Body of pancreas (tissue), 4 donors: ENCODE measurements around the gene VWF. TPM values are rescaled to one million over a fixed set of nuclear protein-coding genes. Genes with fewer than 3 reads are reported as not detected.
"Not testable (repeated sequence)": the region's sequence is repeated elsewhere in the genome, so short reads cannot be mapped to it uniquely, and the experiment has no call there.

Source experiments
- ATAC-seq: fragments of 150-250 bp; one replicate; pipeline ENCODE4 v1.9.1; 2016
- DNase-seq, 4 donors: peaks; one replicate each; pipeline ENCODE4 v3.0.0-alpha.2; 2019
- H3K27ac ChIP-seq, 4 donors: fragments of 200-600 bp; sonication (generic); 1 replicate in 3 of 4; 2 replicates in 1 of 4; pipeline versions ENCODE4 v1.5.1 to v1.6.1; 2016 to 2019; ENCODE audit warnings: mild to moderate bottlenecking in 1 of 4, mixed read lengths in 1 of 4, moderate library complexity in 1 of 4
- H3K27me3 ChIP-seq, 2 donors: fragments of 200-600 bp; sonication (generic); one replicate each; pipeline ENCODE4 v1.6.0; 2016; ENCODE audit warnings: mild to moderate bottlenecking in 1 of 2
- H3K36me3 ChIP-seq, 2 donors: fragments of 200-600 bp; sonication (generic); replicated peaks in 1 of 2; 2 replicates each; pipeline ENCODE4 v1.5.1; 2016; ENCODE audit warnings: low read depth in 2 of 2; ENCODE audit not compliant: insufficient read depth in 1 of 2
- H3K4me1 ChIP-seq: fragments of 200-600 bp; sonication (generic); one replicate; pipeline ENCODE4 v1.6.0; 2016
- H3K4me3 ChIP-seq, 2 donors: fragments of 200-600 bp; sonication (generic); 1 replicate in 1 of 2; 2 replicates in 1 of 2; pipeline ENCODE4 v1.5.1; 2016 to 2019
- H3K9me3 ChIP-seq, 3 donors: fragments of 200-600 bp; sonication (generic); 1 replicate in 2 of 3; 2 replicates in 1 of 3; pipeline ENCODE4 v1.5.1; 2016
- POLR2A ChIP-seq, 3 donors: fragments of 450-650 bp; IDR thresholded peaks; one replicate each; pipeline ENCODE4 v1.6.1; 2016; ENCODE audit warnings: antibody characterized with exemption in 3 of 3, mild to moderate bottlenecking in 2 of 3
- WGBS, 2 donors: methylation state at CpG; one replicate each; pipeline ENCODE4 v1.1.5; 2017; 5-methylcytosine and 5-hydroxymethylcytosine counted together
- intact Hi-C: fragments of 100-400 bp; cut with DNase I; formaldehyde crosslinking; loops from one replicate; pipeline ENCODE4 v1.15.1; 2023
- total RNA-seq, 2 donors: library from RNA; depleted of rRNA; stranded (reverse); fragments of >200 nt; gene quantifications; one replicate each; pipeline ENCODE4 v1.1.0, GENCODE V29; 2016
- TF ChIP-seq, protein P1 (sequence below), 7 experiments: fragments of 450-650 bp in 4 of 7; fragments of 200-600 bp in 3 of 7; sonication (generic) in 3 of 7; IDR thresholded peaks; one replicate each; pipeline ENCODE4 v1.5.1; 2016 to 2019; ENCODE audit warnings: antibody characterized with exemption in 7 of 7

Gene VWF
- total RNA-seq, 2 donors from 2014 or later = 76.1 to 78.1 TPM

DNA sequence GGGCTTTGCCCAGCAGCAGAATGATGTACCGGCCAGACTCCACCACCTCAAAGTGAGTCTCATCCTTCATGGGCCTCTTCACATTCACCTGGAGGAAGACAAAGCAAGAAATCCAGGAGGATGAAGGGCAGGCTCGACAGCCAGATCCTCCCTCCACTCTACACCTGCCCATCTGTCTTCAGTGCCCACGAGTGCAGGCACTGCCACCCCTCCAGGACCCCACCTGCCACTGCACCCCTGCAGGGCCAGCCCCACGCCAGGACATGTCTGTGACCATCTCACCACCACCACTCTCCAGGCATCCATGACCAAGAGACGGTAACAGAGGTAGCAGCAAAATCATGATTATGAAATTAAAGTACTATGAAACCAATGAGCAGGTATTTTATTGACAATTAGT, 95.1 kb downstream of the VWF start:
- ATAC-seq (no peak), DNase-seq (no peak)
- no peak for TF ChIP-seq POLR2A (IDR thresholded peaks at IDR 0.05)
- TF ChIP-seq, protein P1, sequence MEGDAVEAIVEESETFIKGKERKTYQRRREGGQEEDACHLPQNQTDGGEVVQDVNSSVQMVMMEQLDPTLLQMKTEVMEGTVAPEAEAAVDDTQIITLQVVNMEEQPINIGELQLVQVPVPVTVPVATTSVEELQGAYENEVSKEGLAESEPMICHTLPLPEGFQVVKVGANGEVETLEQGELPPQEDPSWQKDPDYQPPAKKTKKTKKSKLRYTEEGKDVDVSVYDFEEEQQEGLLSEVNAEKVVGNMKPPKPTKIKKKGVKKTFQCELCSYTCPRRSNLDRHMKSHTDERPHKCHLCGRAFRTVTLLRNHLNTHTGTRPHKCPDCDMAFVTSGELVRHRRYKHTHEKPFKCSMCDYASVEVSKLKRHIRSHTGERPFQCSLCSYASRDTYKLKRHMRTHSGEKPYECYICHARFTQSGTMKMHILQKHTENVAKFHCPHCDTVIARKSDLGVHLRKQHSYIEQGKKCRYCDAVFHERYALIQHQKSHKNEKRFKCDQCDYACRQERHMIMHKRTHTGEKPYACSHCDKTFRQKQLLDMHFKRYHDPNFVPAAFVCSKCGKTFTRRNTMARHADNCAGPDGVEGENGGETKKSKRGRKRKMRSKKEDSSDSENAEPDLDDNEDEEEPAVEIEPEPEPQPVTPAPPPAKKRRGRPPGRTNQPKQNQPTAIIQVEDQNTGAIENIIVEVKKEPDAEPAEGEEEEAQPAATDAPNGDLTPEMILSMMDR (IDR thresholded peaks at IDR 0.05) = no peak
- Histone ChIP-seq H3K27ac (no peak overlapping the region), H3K4me1 (no peaks in the 10 kb centered on the region), H3K9me3 (no peaks in the 10 kb centered on the region), H3K36me3 (no peaks in the 10 kb centered on the region), H3K27me3 (no peaks in the 10 kb centered on the region), H3K4me3 (no peak overlapping the region)
- WGBS, 2 donors = 74 to 78% methylated on average over 4 to 5 of the region's 5 CpGs
- intact Hi-C loops = no loop called here

- ATAC-seq = no peak
- Histone ChIP-seq H3K9me3 (no peaks in the 10 kb centered on the region), H3K36me3 (no peaks in the 10 kb centered on the region), H3K4me3 (no peak overlapping the region), H3K4me1 (no peaks in the 10 kb centered on the region), H3K27ac (no peak overlapping the region), H3K27me3 (no peaks in the 10 kb centered on the region)
- 69 to 70% methylated on average over 6 of the region's 6 CpGs for WGBS, 2 donors
- no peak for DNase-seq
- TF ChIP-seq, protein P1 (IDR thresholded peaks at IDR 0.05) = no peak
- TF ChIP-seq POLR2A (IDR thresholded peaks at IDR 0.05) = no peak
- intact Hi-C loops = no loop called here
Observed at GRCh38 chr12:6026998-6027397, 97.5 kb downstream of the VWF start.

- intact Hi-C loops, H3K27ac ChIP-seq, ATAC-seq, H3K36me3 ChIP-seq, H3K4me1 ChIP-seq, H3K4me3 ChIP-seq, H3K9me3 ChIP-seq, DNase-seq, H3K27me3 ChIP-seq: not testable (repeated sequence)
- WGBS, 2 donors = 43 to 79% methylated on average over 7 to 8 of the region's 9 CpGs
Observed at GRCh38 chr12:6025703-6026298, 98.7 kb downstream of the VWF start.

GRCh38 chr12:6024066-6024465, 100.4 kb downstream of the VWF start:
- H3K4me3 ChIP-seq, H3K9me3 ChIP-seq, H3K36me3 ChIP-seq, H3K4me1 ChIP-seq, H3K27me3 ChIP-seq, H3K27ac ChIP-seq, ATAC-seq, DNase-seq, intact Hi-C loops: not testable (repeated sequence)
- WGBS, 2 donors = 42 to 56% methylated on average over 2 of the region's 2 CpGs

GRCh38 chr12:6020930-6021329, 103.5 kb downstream of the VWF start:
- intact Hi-C loops = no loop called here
- no peaks in the 10 kb centered on the region for H3K4me1 ChIP-seq
- ATAC-seq (no peak), DNase-seq (no peak)
- H3K36me3 ChIP-seq = no peaks in the 10 kb centered on the region
- H3K4me3 ChIP-seq = no peak overlapping the region
- TF ChIP-seq POLR2A (IDR thresholded peaks at IDR 0.05) = no peak
- TF ChIP-seq, protein P1 (IDR thresholded peaks at IDR 0.05) = no peak
- no peak overlapping the region for H3K27ac ChIP-seq
- H3K9me3 ChIP-seq = no peaks in the 10 kb centered on the region
- 40 to 58% methylated on average over 5 of the region's 5 CpGs for WGBS, 2 donors
- H3K27me3 ChIP-seq = no peaks in the 10 kb centered on the region

DNA sequence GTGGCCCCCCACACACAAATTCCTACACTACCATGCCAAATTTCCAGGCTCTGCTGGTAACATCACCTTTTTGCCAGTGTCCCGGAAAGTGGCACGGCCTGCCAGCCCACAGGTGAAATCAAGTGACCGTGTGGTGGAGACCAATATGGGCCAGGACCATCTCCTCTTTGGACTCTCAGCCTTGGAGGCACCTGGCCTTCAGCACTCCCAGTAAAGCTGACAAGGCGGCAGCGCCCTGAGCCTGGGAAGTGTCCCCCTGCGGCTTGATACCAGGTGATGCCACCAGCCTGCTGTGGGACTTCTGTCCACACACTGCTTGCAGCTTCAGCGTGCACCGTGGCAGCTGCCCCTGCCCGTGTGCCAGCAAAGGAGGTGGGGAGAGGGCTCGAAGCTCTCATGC, 104.0 kb downstream of the VWF start:
- H3K4me3 ChIP-seq, intact Hi-C loops, DNase-seq, H3K27me3 ChIP-seq, H3K36me3 ChIP-seq, H3K27ac ChIP-seq, H3K9me3 ChIP-seq, H3K4me1 ChIP-seq, ATAC-seq: not testable (repeated sequence)
- WGBS, 2 donors = 59 to 66% methylated on average over 5 to 10 of the region's 10 CpGs

DNA sequence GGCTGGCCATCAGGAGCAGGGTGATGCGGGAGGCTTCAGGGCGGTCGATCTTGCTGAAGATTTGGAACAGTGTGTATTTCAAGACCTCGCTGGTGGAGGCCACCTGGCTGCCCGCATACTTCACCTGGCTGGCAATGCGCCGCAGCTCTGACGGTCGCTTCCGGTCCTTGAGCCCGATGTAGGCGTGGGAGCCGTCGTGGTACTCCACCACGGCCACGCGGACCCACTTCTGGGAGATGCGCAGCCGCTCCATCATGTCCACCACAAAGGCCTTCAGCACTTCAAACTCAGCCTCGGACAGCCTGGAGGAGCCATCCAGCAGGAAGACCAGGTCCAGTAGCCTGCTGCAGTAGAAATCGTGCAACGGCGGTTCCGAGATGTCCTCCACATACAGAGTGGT, 105.2 kb downstream of the VWF start:
- ATAC-seq, H3K4me1 ChIP-seq, H3K27ac ChIP-seq, H3K4me3 ChIP-seq, H3K9me3 ChIP-seq, intact Hi-C loops, H3K36me3 ChIP-seq, DNase-seq, H3K27me3 ChIP-seq: not testable (repeated sequence)
- WGBS, 2 donors = 89 to 93% methylated on average over 4 to 24 of the region's 24 CpGs
